Measurements from ENCODE around the gene HID1. TPM values are rescaled to one million over a fixed set of nuclear protein-coding genes. Genes with fewer than 3 reads are reported as not detected.

HID1 gene
- total RNA-seq, 1 donor from 2014 or later = 2.6 TPM

DNA sequence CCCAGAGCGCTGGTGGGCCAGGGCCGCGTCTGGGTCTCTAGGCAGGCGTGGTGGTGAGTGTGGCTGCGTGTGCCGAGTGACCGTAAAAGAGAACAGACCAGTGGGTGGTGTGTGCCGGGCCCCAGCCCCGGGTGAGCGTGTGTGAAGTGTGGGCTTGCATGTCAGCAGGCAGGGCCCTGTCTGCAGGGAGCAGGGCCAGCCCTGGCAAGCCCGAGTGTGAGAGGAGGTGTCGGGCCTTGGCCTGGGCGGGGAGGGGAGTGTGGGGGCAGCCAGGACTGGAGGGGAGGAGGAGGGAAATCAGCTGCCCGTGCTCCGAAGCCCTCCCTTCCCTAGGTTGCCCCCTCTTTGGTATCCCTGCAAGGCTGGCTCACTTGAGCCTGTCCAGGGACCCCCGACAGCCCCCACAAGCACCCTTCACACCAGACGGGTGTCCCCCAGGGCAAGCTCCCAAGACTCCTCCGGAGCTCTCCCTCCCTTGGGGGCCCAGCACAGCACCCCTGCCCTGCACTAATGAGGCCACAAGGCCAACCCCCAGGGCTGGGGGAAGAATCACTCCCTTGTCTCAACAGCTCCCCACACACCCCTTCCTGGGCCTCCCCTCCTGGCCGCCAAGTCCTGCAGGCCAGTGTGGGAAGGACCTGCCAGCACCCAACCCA lies 51.4 kb downstream of the HID1 start:
- peaks cover 5% of the 10 kb centered on the region for H3K9me3 Mint-ChIP-seq (ENCODE audit: unreplicated experiment)
- Histone ChIP-seq H3K4me3 (ENCODE audit: insufficient read depth, low read depth, low read length) (no peak overlapping the region), H3K9ac (ENCODE audit: low read length) (no peak overlapping the region), H3K27ac (ENCODE audit: low read depth, low read length) (no peak overlapping the region), H3K4me1 (ENCODE audit: insufficient read depth, low read length) (no peaks in the 10 kb centered on the region), H3K36me3 (ENCODE audit: insufficient read depth, low read length) (no peaks in the 10 kb centered on the region), H3K4me2 (ENCODE audit: low read length) (no peak overlapping the region), H3K79me2 (ENCODE audit: insufficient read depth, low read length) (no peaks in the 10 kb centered on the region), H2AFZ (ENCODE audit: low read depth, low read length) (no peak overlapping the region), H3K9me3 (ENCODE audit: insufficient read depth, low read depth, low read length) (no peaks in the 10 kb centered on the region), H4K20me1 (ENCODE audit: insufficient read depth, low read length) (no peaks in the 10 kb centered on the region), H3K27me3 (ENCODE audit: insufficient read depth, low read length) (peaks cover 42% of the 10 kb centered on the region)
- no peaks in the 10 kb centered on the region for H3K36me3 Mint-ChIP-seq (ENCODE audit: low read depth, unreplicated experiment)
- peaks cover 47% of the 10 kb centered on the region for H3K27me3 Mint-ChIP-seq (ENCODE audit: low read depth, unreplicated experiment)
- H3K4me3 Mint-ChIP-seq (ENCODE audit: unreplicated experiment) = no peak overlapping the region
- TF ChIP-seq EZH2 (IDR thresholded peaks at IDR 0.05; ENCODE audit: insufficient read depth, low read length) (no peak), CTCF (IDR thresholded peaks at IDR 0.05; ENCODE audit: insufficient read depth, low read depth, low read length) (no peak)
- H3K4me1 Mint-ChIP-seq (ENCODE audit: low read depth, unreplicated experiment) = no peaks in the 10 kb centered on the region
- no peak overlapping the region for H3K27ac Mint-ChIP-seq (ENCODE audit: unreplicated experiment)
- FAIRE-seq (no peak), DNase-seq (ENCODE audit: low read depth) (no peak)

- Mint-ChIP-seq H3K27me3 (ENCODE audit: low read depth, unreplicated experiment) (peaks cover 44% of the 10 kb centered on the region), H3K4me3 (ENCODE audit: unreplicated experiment) (no peak overlapping the region), H3K4me1 (ENCODE audit: low read depth, unreplicated experiment) (no peaks in the 10 kb centered on the region), H3K9me3 (ENCODE audit: unreplicated experiment) (peaks cover 3% of the 10 kb centered on the region), H3K27ac (ENCODE audit: unreplicated experiment) (no peak overlapping the region), H3K36me3 (ENCODE audit: low read depth, unreplicated experiment) (no peaks in the 10 kb centered on the region)
- Histone ChIP-seq H3K27ac (ENCODE audit: low read depth, low read length) (no peak overlapping the region), H3K36me3 (ENCODE audit: insufficient read depth, low read length) (no peaks in the 10 kb centered on the region), H3K27me3 (ENCODE audit: insufficient read depth, low read length) (peaks cover 37% of the 10 kb centered on the region), H4K20me1 (ENCODE audit: insufficient read depth, low read length) (no peaks in the 10 kb centered on the region), H3K4me1 (ENCODE audit: insufficient read depth, low read length) (no peaks in the 10 kb centered on the region), H3K9ac (ENCODE audit: low read length) (no peak overlapping the region), H3K4me2 (ENCODE audit: low read length) (no peak overlapping the region), H3K79me2 (ENCODE audit: insufficient read depth, low read length) (no peaks in the 10 kb centered on the region), H2AFZ (ENCODE audit: low read depth, low read length) (no peak overlapping the region), H3K9me3 (ENCODE audit: insufficient read depth, low read depth, low read length) (no peaks in the 10 kb centered on the region), H3K4me3 (ENCODE audit: insufficient read depth, low read depth, low read length) (no peak overlapping the region)
- no peak for DNase-seq (ENCODE audit: low read depth)
- no peak for FAIRE-seq
- TF ChIP-seq EZH2 (IDR thresholded peaks at IDR 0.05; ENCODE audit: insufficient read depth, low read length) (no peak), CTCF (IDR thresholded peaks at IDR 0.05; ENCODE audit: insufficient read depth, low read depth, low read length) (no peak)
Measured at GRCh38 chr17:74920642-74921025, 51.9 kb downstream of the HID1 start.

GRCh38 chr17:74920306-74920620 lies 52.3 kb downstream of the HID1 start:
- H3K4me3 ChIP-seq (ENCODE audit: insufficient read depth, low read depth, low read length) = no peak overlapping the region
- H3K27me3 ChIP-seq (ENCODE audit: insufficient read depth, low read length) = peaks cover 33% of the 10 kb centered on the region
- H3K9ac ChIP-seq (ENCODE audit: low read length) = no peak overlapping the region
- H3K27ac Mint-ChIP-seq (ENCODE audit: unreplicated experiment) = no peak overlapping the region
- no peaks in the 10 kb centered on the region for H4K20me1 ChIP-seq (ENCODE audit: insufficient read depth, low read length)
- no peaks in the 10 kb centered on the region for H3K36me3 ChIP-seq (ENCODE audit: insufficient read depth, low read length)
- TF ChIP-seq CTCF (IDR thresholded peaks at IDR 0.05; ENCODE audit: insufficient read depth, low read depth, low read length) (no peak), EZH2 (IDR thresholded peaks at IDR 0.05; ENCODE audit: insufficient read depth, low read length) (no peak)
- H3K4me1 Mint-ChIP-seq (ENCODE audit: low read depth, unreplicated experiment) = no peaks in the 10 kb centered on the region
- H3K27me3 Mint-ChIP-seq (ENCODE audit: low read depth, unreplicated experiment) = peaks cover 41% of the 10 kb centered on the region
- H3K79me2 ChIP-seq (ENCODE audit: insufficient read depth, low read length) = no peaks in the 10 kb centered on the region
- no peak overlapping the region for H3K4me3 Mint-ChIP-seq (ENCODE audit: unreplicated experiment)
- H3K36me3 Mint-ChIP-seq (ENCODE audit: low read depth, unreplicated experiment) = no peaks in the 10 kb centered on the region
- no peak overlapping the region for H3K4me2 ChIP-seq (ENCODE audit: low read length)
- H3K9me3 Mint-ChIP-seq (ENCODE audit: unreplicated experiment) = peaks cover 1% of the 10 kb centered on the region
- no peak for DNase-seq (ENCODE audit: low read depth)
- no peak overlapping the region for H2AFZ ChIP-seq (ENCODE audit: low read depth, low read length)
- H3K27ac ChIP-seq (ENCODE audit: low read depth, low read length) = no peak overlapping the region
- H3K9me3 ChIP-seq (ENCODE audit: insufficient read depth, low read depth, low read length) = no peaks in the 10 kb centered on the region
- FAIRE-seq = no peak
- H3K4me1 ChIP-seq (ENCODE audit: insufficient read depth, low read length) = no peaks in the 10 kb centered on the region
